Middle frontal gyrus (tissue), 1 donor: ENCODE results near the gene ERC2.

ENCODE experiments used
- DNase-seq: peaks from one replicate; pipeline ENCODE4 v3.0.0-alpha.2; 2015; ENCODE audit warnings: low spot score; ENCODE audit errors: extremely low spot score

The ERC2 gene

DNA sequence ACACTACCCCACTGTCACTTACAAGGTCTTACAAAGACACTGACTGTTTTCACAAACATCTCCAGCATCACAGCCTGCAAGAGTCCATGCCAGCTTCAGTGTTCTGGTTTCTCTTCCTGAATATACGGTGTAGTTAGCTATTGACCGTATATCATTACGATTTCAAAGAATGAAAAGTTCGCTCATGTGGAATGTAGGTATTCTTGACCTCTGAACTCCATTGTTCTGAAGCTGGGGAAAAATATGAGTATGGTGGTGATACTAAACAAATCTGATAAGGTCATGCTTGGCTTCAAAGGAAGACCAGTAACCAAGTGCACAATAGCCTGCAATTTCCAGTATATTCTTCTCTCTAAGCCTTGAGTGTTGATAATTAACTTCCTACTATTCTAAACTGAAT, 665.5 kb downstream of the ERC2 start:
- no peak for DNase-seq

DNA sequence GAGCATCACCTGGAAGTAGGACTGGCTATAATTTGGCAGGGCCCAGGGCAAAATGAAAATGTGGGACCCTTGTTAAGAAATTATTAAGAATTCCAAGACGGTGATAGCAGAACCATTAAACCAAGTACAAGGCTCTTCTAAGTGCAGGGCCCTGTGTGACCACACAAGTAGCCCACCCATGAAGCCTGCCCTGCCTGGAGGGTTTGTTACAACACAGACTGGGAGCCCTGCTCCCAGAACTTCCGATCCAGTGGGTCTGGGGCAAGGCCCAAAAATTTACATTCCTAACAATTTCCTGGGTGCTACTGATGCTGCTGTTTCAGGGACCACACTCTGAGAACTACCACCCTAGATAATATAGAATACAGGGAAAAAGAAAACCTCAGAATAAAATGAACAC, 666.6 kb downstream of the ERC2 start:
- DNase-seq, result no peak

DNA sequence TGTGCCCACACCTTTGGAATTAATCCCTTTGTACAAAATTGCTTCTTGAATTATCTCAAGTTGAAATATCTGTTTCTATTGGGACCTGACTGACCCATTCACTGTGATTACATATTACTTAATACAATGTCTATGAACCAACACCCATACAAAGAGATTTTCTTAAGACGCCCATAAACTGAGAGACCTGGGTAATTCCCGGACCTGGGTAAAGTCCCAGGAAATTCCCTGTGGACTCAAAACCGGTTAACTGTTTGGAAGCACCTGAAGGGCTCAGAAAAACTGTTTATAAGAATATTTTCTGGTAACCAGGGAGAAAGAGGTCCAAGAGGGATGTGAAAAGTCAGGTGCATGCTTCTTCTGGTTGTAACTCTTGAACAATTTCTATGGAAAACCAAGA, 667.2 kb downstream of the ERC2 start:
- DNase-seq, result no peak

DNA sequence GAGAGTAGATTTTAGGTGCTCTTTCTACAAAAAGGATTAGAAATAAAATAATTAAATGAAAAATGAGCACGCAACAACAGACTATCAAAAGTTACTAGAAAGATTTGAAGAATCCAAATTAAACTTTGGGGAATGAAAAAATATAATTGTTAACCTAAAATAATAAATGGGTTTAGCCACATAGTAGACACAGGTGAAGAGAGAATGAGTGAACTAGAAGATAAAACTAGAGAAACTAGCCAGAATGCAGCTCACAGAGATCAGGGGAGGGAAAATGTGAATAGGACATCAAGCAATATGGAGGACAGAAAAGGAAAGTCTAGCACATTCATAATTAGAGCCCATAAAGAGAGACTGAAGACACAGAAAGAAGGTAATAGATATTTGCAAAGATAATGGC, 670.5 kb downstream of the ERC2 start:
- DNase-seq, result no peak

DNA sequence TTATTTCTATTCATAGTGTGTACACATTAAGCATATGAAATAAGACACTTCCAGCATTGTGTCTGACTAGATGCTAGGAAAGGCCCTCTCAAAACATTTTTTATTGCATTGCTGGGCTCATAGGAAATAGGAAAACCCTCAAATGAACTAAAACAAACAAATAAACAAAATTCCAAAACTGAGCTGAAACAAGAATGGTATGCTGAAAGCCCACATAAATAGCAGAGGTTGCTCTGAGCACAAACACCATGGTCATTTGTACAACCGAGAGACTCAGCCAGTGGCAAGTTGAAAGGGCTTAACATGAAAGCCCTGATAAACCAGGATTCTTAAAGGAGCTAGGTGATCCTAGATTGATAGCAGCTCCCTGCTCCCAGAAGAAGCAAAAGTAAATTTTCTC, 671.2 kb downstream of the ERC2 start:
- DNase-seq, result no peak

DNA sequence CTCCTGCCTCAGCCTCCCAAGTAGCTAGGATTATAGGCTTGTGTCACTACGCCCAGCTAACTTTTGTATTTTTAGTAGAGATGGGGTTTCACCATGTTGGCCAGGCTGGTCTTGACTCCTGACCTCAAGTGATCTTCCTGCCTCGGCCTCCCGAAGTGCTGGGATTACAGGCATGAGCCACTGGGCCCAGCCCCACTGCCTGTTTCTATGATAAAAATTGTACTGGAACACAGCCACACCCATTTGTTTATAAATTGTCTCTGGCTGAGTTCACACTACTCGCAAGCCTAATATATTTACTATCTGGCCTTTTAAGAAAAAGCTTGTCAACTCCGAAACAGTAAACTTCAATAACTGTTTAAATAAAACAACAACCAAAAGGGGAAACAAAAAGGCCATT, 671.7 kb downstream of the ERC2 start:
- no peak for DNase-seq

DNA sequence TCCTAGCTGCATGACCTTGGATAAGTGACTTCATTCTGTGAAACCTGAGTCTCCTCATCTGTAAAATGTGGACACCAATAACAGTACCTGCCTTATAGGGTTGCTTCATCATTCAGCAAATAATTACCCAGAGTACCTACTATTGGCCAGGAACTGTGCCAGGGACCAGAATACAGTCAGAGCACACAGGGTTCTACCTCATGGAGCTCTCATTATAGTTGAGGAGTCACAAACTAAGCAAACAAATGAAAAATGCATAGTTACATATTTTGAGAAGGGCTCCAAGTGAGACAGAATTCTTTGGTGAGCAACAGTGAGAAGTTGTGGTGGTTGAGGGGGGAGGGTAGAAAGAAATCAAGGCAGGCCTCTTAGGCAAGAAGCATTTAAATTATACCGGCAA, 672.5 kb downstream of the ERC2 start:
- no peak for DNase-seq

DNA sequence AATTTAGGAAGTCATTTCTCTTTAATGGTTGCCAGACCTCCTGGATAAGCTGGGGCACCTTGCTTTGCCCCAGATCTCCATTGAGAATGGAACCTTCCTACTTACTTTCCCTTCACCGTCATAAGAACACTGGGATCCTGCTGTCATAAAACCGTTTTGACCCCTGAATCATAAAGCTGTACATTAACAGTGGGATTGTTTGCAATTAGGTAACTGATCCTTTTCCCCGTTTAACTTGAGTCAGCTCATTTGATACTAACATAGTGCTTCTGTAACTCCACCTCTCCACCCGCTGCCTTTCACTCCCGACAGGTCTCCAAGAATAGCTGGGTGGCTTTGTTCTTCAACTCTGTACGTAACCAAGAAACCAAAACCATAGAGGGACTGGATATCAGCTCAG, 673.0 kb downstream of the ERC2 start:
- no peak for DNase-seq

DNA sequence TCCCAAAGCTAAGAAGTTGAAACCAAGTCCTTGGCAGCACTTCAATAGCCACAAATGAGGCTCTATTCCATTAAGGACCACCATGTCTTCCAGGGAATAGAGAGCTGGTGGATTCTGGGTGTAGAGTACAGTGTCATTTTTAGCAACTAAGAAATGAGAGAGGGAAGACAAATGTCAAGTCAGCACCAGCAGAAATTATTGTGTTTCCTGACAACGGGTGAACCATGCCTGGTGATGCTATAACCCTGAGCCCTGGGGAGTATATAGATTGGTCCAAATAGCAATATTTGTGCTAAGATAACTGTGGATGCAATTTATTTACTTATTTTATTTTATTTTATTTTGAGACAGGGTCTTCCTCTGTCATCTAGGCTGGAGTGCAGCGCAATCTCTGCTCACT, 675.5 kb downstream of the ERC2 start:
- no peak for DNase-seq

DNA sequence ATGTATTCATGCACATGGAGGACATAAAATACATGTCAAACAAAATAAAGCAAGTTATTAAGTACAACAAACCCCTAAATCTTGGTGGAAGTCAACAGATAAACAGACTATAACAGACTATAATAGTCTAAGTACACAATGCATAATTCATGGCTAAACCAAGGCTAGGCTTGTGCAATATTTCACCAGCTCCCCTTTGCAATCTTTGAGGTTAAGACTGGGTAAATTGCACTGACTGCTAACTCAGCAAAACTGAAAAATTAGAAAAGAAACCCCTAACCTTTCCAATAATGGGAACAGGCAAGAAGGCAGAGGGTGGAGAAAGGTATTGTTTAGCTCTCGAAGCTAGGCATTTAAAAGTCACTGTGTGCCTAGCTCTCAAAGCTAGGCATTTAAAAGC, 676.3 kb downstream of the ERC2 start:
- no peak for DNase-seq

DNA sequence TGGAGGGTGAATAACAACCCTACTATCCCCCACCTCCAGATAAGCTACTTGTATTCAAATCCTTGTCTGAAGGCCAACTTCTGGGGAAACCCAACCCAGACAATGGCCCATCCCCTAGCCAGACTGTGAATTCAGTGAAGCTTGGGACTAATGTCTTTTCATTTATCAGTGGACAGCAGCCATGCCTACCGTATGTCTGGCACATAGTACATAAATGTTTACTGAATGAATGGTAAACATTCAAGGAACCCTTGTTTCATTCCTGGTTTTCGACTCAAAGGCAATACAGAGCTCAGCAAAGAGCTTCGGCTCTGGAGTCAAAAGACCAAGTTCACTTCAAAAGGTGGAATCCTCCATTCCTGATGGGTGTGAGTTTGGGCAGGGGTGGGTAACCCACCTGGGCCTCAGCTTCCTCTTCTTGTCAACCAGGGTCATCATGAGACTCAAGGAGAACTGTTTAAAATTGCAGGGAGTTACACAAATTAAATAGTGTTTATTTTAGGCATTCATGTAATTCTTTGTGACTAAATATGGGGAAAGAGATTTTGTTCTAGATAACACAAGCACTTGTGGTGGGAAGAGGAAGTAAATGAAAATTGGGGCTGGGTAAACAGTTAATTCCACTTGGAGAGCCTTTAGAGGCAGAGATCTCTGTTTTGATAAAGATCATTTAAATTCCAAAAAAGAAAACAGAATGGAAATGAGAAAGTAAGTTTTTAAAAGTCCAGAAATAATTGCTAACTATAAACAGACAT, 677.5 kb downstream of the ERC2 start:
- DNase-seq, result no peak

DNA sequence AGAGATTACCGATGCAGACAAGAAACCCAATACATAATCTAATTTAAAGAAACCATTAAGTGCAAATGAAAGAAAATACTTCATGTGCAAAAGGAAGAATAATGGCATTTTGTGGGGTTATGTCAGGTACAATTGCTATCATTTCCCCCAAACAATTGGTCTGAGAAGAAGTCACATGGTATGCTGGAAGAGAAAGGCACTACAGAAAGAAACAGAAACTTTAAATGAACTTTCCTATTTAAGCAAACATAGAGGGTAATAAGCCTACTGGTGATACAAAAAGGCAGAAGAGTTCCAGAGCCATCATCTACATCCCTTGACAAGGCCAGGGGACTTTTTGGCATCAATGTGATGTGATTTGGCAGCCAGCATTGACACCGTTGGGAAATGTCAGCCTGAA, 678.8 kb downstream of the ERC2 start:
- no peak for DNase-seq

DNA sequence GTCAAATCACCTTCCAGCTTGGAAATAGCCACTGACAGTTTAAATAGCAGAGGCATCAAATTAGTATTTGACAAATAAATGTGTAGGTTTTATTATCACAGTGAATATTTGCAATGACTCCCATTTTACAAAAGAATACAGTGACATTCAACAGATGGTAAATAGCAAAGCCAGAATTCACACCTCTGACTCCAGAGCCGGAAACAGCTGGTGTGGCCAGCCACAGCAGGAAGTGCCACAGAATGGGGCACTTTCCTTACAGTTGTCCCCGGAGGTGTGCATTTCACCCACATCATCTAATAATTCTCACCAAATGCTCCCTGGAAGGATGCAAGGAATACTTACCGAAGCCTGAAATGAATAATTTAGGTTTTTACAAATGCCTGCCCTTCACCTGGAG, 685.5 kb downstream of the ERC2 start:
- no peak for DNase-seq

DNA sequence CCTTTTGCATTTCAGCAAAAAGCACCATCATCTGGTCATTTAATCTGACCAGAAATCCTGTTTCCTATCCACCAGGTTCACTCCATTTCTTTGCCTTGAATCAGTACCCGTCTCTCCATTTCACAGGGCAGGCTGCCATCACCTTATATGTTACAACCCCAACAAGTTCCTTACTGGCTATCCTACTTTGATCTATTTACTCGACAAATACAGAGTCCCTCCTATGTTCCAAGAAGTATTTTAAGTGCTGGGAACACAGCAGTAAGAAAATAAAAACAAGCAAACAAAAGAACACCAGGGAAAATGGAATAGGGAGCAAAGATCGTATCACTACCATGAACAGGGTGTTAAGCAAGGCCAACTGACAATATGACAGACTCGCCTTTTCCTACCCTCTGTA, 685.9 kb downstream of the ERC2 start:
- no peak for DNase-seq

DNA sequence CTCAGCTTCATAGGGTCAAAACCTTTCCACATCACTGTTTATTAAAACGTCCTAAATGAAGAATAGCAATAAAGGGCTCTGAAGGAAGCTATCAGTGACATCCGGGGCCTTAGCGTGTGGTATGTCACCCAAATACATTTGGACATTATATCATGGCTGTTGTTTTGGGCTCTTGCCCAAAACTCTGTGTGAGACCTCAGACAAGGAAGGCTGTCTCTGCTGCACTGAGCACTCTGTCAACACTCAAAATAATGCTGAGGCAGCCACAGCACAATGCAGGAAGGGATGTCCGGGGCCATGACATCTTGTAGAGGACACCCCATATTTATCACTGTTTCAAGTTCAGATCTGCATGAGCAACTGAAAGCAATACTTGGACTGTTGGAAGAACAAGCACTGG, 687.4 kb downstream of the ERC2 start:
- DNase-seq, result no peak

DNA sequence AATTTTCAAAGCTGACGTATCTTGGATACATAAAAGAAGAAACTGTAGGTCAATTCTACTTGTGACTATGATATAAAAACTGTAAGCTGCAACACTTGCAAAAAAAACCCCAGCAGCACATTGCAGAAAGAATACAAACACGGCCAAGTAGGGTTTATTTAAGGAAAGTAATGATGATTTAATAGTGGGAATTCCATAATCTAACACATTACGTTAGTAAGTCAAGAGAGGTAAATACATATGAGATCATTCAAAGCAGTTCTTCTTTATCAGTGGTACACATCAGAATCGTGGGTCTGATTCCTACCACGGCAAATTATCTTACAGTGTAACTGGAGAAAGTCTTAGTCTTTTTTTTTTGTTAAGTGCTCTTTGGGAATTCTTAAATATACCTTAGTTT, 688.7 kb downstream of the ERC2 start:
- DNase-seq, result no peak

DNA sequence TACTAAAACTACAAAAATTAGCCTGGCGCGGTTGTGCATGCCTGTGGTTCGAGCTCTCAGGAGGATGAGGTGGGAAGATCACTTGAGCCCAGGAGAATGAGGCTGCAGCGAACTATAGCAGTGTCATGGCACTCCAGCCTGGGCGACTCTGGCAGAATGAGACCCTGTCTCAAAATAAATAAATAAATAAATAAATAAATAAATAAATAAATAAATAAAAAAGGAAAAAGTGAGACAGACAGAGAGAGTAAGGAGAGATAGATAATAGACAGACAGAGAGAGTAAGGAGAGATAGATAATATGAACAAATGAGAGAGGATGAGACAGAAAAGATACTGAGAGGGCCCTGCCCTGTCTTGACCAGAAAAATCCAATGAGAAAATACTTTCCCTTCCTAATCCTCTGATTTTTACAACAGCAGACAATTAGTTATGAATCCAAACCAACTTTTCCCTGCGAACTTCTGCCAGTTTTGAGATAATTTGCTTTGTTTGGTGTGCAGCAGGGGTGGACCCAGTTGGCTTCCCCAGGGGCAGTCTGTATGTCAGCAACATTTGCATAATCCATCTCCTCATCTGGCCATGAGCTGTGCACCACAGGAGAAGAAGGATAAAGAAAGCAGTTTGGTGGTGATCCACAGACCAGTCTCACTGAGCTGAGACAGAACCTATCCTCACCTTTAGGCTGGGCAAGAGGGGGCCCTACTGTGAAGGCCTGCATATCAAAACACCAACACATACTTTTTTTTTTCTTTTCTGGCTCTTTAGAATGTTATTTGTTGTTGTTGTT, 692.7 kb downstream of the ERC2 start:
- no peak for DNase-seq

DNA sequence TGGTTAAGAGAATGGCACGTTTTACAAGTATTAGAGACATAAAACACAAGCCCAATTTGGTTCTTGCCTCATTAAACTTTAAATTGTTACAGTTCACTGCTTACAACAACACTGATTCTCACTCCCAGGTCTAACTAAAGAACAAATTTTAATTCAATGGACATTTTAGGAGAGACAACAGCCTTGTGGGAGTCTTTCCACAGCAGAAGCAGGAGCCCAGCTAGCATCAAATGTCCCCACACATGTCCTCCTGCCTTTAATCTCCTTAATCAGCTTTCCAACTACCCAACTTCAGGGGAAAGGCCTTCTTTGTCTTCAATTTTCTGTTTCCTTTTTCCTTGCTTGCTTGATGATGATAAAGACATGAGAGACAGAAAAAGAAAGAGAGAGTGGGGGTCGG, 693.4 kb downstream of the ERC2 start:
- no peak for DNase-seq

DNA sequence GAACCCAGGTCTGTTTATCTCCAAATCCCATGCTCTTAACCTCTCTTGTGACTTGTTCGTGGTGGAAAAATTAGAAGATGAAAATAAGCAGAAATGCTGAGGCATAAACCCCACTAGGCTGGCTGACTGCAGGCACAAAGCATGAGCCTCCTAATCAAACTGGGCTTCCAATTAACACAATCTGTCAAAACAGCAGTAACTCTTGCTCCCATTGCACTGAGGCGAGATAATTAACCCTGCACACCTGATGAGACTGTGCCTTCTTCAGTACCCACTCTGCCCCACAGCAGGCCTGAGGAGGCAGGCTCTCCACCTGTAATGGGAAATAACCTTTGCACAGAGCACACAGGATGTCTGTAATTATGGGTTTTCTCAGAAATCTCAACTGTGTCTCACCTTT, 696.8 kb downstream of the ERC2 start:
- DNase-seq, result no peak

DNA sequence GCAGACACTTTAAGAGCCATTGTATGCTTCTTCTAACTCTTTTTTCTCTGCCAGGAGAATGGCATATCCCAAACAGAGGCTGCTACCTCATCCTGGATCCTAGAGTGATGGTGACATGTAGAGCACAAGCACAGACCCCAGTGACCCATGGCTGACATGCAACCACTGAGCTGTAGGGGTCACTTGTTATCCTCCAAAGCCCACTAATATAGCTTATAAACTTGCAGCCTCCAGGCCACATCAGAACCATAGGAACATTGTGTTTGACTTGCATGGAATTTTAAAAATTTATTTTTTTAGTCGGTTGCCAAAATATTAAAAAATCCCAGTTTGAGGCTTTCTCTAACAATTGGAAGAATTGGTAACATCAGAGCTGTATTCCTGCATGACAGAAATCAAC, 698.2 kb downstream of the ERC2 start:
- DNase-seq, result no peak

DNA sequence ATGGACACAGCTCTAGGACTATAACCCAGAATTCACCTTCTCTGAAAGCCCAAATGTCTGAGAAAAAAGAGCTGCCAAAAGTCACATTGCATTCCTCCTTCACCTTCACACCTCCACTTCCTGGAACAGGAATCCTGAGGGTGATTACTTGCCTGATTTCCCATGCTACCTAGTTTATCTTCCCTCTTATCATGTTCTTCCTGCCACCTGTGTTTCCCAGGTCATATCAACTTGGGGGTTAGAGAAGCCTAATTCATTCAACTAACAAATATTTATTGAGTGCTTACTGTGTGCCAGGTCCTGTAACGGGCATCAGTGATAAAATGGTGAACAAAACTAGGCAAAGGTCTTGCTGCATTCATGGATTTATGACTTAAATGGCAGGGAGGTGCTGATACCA, 701.5 kb downstream of the ERC2 start:
- DNase-seq, result no peak

DNA sequence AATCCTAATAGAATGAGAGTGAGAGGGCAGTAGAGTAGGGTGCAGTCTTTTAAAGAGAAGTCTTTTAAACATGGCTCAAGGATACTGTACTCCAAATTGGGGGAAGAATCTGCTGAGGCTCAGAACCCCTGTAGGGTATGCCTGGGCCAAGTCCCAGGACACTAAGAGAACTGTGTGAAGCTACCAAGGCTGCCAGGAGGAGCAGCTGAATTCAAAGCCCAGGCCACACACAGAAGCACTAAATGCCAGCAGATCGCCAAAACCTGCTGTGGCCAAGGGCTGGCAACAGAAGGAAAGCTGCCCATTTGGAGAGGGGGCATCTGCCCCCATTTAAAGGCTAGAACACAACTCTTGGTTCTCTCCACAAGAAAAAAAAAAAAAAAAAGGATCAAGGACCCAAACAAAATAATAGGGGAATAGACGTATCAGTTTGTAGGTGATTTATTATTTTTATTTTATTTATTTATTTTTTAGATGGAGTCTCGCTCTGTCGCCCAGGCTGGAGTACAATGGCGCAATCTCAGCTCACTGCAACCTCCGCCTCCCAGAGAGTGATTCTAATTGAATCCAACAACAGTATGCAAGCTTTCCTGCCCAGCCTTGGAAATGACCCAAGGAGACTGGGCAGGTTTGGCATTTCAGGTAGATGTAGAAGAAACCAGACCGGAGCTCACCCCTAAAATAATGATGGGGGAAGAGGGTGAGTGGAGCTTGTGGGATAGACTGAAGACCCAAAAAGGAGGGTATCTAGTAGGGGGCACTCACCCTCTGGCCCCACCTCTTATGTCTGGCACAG, 702.2 kb downstream of the ERC2 start:
- no peak for DNase-seq
